PC-3 (cell line): Measurements from ENCODE around the gene PIN1. TPM values are rescaled to one million over a fixed set of nuclear protein-coding genes. Genes with fewer than 3 reads are reported as not detected.
A peak's percentile ranks its signal among the peaks of the same experiment; 100 is the strongest.
"Not testable (repeated sequence)": the region's sequence is repeated elsewhere in the genome, so short reads cannot be mapped to it uniquely, and the experiment has no call there.

Experiments
- ATAC-seq: fragments of 200-7000 bp; cut with Tn5 transposase; 2 replicates; pipeline ENCODE4 v1.9.1; 2020; ENCODE audit warnings: mild to moderate bottlenecking, moderate library complexity
- BruUV-seq: library from RNA; stranded (reverse); fragments of 400-500 nt; replicated peaks from 2 replicates; lab custom pipeline; 2021; lab: Mats Ljungman, UMichigan
- CTCF ChIA-PET: fragments of 300-600 bp; sonication (Branson Sonifier 250); formaldehyde crosslinking; loops from one replicate; lab custom pipeline; 2022; ENCODE audit warnings: antibody characterized with exemption; lab: Charles Lee
- POLR2A ChIA-PET: fragments of 300-600 bp; sonication (Branson Sonifier 250); formaldehyde crosslinking; loops from one replicate; lab custom pipeline; 2022; ENCODE audit warnings: antibody characterized with exemption; ENCODE audit not compliant: unreplicated experiment; lab: Charles Lee
- DNase-seq: peaks from one replicate; pipeline ENCODE4 v3.0.0-alpha.2; 2015
- H2AFZ ChIP-seq: fragments of 300-600 bp; sonication (generic); 2 replicates; pipeline ENCODE4 v1.6.0; 2016; ENCODE audit warnings: antibody characterized with exemption, low read length
- H3F3A ChIP-seq: fragments of 300-600 bp; sonication (generic); one replicate; pipeline ENCODE4 v1.6.0; 2017; ENCODE audit warnings: antibody characterized with exemption, low read length, control low read depth, mild to moderate bottlenecking; ENCODE audit not compliant: unreplicated experiment
- H3K27ac ChIP-seq: fragments of 300-600 bp; sonication (generic); 2 replicates; pipeline ENCODE4 v1.5.1; 2016; ENCODE audit warnings: mild to moderate bottlenecking, low read length
- H3K27me3 ChIP-seq: fragments of 300-600 bp; sonication (generic); 2 replicates; pipeline ENCODE4 v1.6.1; 2016; ENCODE audit warnings: low read length, mixed read lengths
- H3K36me3 ChIP-seq: fragments of 300-600 bp; sonication (generic); 2 replicates; pipeline ENCODE4 v1.6.1; 2016; ENCODE audit warnings: low read depth, mixed run types, low read length, mixed read lengths
- H3K4me1 ChIP-seq: fragments of 300-600 bp; sonication (generic); 2 replicates; pipeline ENCODE4 v1.5.1; 2016; ENCODE audit warnings: low read length; ENCODE audit not compliant: insufficient read depth
- H3K4me2 ChIP-seq: fragments of 300-600 bp; sonication (generic); 2 replicates; pipeline ENCODE4 v1.6.0; 2016; ENCODE audit warnings: low read length
- H3K4me3 ChIP-seq: fragments of 300-600 bp; sonication (generic); 2 replicates; pipeline ENCODE4 v1.5.1; 2016; ENCODE audit warnings: mild to moderate bottlenecking, low read length, mixed read lengths
- H3K79me2 ChIP-seq: fragments of 300-600 bp; sonication (generic); 2 replicates; pipeline ENCODE4 v1.6.1; 2017; ENCODE audit warnings: low read length, mixed read lengths
- H3K9ac ChIP-seq: fragments of 300-600 bp; sonication (generic); 2 replicates; pipeline ENCODE4 v1.6.0; 2016; ENCODE audit warnings: mild to moderate bottlenecking, low read length
- H3K9me2 ChIP-seq: fragments of 300-600 bp; sonication (generic); replicated peaks from 2 replicates; pipeline ENCODE4 v1.6.1; 2016; ENCODE audit warnings: mixed run types, low read length, mixed read lengths
- H3K9me3 ChIP-seq: fragments of 300-600 bp; sonication (generic); 2 replicates; pipeline ENCODE4 v1.6.1; 2016; ENCODE audit warnings: low read length, mixed read lengths
- H4K20me1 ChIP-seq: fragments of 300-600 bp; sonication (generic); 2 replicates; pipeline ENCODE4 v1.6.1; 2016; ENCODE audit warnings: low read length, mixed read lengths
- EZH2 ChIP-seq: fragments of 300-600 bp; sonication (generic); IDR thresholded peaks from one replicate; pipeline ENCODE4 v1.6.1; 2017; ENCODE audit warnings: antibody characterized with exemption, mild to moderate bottlenecking, low read length; ENCODE audit not compliant: unreplicated experiment
- EZH2phosphoT487 ChIP-seq: fragments of 300-600 bp; sonication (generic); IDR thresholded peaks from 2 replicates; pipeline ENCODE4 v1.6.1; 2018; ENCODE audit warnings: mild to moderate bottlenecking, antibody characterized with exemption, low read length, borderline replicate concordance
- intact Hi-C: fragments of 100-400 bp; cut with micrococcal nuclease; formaldehyde crosslinking; loops from 2 replicates; pipeline ENCODE4 v1.9.0; 2023
- total RNA-seq: library from RNA; depleted of rRNA; stranded (reverse); fragments of >200 nt; gene quantifications from 2 replicates; pipeline ENCODE4 v1.2.3, GENCODE V29; 2014
- TF ChIP-seq, protein P1 (sequence below): fragments of 300-600 bp; sonication (generic); conservative IDR thresholded peaks from 2 replicates; pipeline ENCODE4 v1.5.1; 2017; ENCODE audit warnings: antibody characterized with exemption, low read depth, mild to moderate bottlenecking, low read length

The PIN1 gene
- total RNA-seq, 1 experiment from 2014 or later, result 314 TPM

DNA sequence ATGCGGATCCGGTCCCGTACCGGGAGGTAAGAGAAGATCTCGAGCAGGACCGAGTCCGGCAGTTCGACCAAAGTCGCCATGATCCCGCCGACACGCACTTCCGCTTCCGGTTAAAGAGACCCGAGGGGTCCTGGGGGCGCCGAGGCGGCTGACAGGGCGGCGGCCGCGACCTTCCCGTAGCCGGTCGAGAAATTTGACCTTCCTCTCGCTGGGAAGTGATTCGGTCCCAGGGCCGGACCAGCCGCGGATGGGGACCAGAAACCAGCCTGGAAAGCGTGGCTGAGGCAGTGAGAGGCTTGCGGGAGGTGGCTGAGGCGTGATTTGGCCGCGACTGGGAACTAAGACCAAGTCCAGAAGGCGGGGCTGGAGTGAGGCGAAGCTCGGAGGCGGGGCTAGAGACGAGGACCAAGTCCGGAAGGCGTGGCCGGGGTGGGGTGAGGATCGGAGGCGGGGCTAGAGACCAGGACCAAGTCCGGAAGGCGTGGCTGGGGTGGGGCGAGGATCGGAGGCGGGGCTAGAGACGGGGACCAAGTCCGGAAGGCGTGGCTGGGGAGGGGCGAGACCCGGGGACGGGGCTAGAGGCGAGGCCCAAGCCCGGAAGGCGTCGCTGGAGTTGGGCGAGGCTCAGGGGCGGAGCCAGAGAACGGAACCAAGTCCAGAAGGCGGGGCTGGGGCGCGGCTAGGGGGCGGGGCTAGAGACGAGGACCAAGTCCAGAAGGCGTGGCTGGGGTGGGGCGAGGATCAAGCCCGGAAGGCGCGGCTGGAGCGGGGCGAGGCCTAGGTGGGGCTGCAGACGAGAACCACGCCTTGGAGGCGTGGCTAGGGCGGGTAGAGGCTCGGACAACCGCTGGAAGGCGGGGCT is 16.2 kb upstream of the PIN1 start, which contains the start of gene FBXL12:
TSS of gene FBXL12 (minus strand) at position 346 of the 862 bp plus-strand sequence. CDS start at position 80, 266 bp downstream.
- Histone ChIP-seq H3K27ac (peak within 1 kb of the TSS; percentile 62), H4K20me1 (no peaks in the 10 kb centered on the region), H3K36me3 (peaks cover 9% of the 10 kb centered on the region), H3K27me3 (no peaks in the 10 kb centered on the region), H3K9me3 (no peaks in the 10 kb centered on the region), H3K4me2 (peak within 1 kb of the TSS; percentile 94), H3K4me1 (peaks cover 13% of the 10 kb centered on the region), H3K9ac (peak within 1 kb of the TSS; percentile 79), H3K9me2 (no peaks in the 10 kb centered on the region), H3K4me3 (peak within 1 kb of the TSS; percentile 82), H3K79me2 (peaks cover 30% of the 10 kb centered on the region), H2AFZ (peak within 1 kb of the TSS; percentile 81), H3F3A (no peaks in the 10 kb centered on the region)
- TF ChIP-seq, protein P1, sequence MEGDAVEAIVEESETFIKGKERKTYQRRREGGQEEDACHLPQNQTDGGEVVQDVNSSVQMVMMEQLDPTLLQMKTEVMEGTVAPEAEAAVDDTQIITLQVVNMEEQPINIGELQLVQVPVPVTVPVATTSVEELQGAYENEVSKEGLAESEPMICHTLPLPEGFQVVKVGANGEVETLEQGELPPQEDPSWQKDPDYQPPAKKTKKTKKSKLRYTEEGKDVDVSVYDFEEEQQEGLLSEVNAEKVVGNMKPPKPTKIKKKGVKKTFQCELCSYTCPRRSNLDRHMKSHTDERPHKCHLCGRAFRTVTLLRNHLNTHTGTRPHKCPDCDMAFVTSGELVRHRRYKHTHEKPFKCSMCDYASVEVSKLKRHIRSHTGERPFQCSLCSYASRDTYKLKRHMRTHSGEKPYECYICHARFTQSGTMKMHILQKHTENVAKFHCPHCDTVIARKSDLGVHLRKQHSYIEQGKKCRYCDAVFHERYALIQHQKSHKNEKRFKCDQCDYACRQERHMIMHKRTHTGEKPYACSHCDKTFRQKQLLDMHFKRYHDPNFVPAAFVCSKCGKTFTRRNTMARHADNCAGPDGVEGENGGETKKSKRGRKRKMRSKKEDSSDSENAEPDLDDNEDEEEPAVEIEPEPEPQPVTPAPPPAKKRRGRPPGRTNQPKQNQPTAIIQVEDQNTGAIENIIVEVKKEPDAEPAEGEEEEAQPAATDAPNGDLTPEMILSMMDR, result no peak
- TF ChIP-seq EZH2 (no peak), EZH2phosphoT487 (no peak)
- DNase-seq (peak; percentile 100), ATAC-seq (peak; percentile 85)
- BruUV-seq, result no TSS peak
- intact Hi-C loops, result loop anchor here (1.0 kb wide), 3 partner anchors 23 to 34 kb away; no protein-coding TSS in a partner anchor
- ChIA-PET POLR2A (no interaction called here), CTCF (interaction anchor here (0.7 kb wide), 2 partner anchors 49 to 136 kb away, joined by 9 to 15 read pairs; no protein-coding TSS in a partner anchor)

DNA sequence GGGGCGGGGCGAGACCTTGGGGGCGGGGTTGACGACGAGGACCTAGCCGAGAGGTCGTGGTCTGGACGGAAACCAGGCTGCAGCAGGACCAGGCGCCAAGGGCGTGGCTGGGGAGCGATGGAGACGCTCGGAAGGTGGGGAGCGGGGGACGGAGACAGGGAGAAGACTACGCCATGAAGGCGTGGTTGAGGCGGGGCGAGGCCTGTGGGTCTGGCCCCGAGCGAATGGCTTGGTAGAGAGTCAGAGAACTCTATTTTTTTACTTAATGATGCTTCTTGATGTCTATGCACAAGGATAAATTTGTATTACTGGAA is 15.6 kb upstream of the PIN1 start:
- Histone ChIP-seq H3K4me2 (peak overlapping the region; percentile 74), H3K79me2 (peaks cover 30% of the 10 kb centered on the region), H3K27ac (peak overlapping the region; percentile 42), H3K27me3 (no peaks in the 10 kb centered on the region), H3K36me3 (peaks cover 9% of the 10 kb centered on the region), H3F3A (no peaks in the 10 kb centered on the region), H3K4me3 (peak overlapping the region; percentile 50), H2AFZ (peak overlapping the region; percentile 51), H4K20me1 (no peaks in the 10 kb centered on the region), H3K9me2 (no peaks in the 10 kb centered on the region), H3K9me3 (no peaks in the 10 kb centered on the region), H3K4me1 (peaks cover 13% of the 10 kb centered on the region), H3K9ac (no peak overlapping the region)
- no peak for DNase-seq
- intact Hi-C loops, result loop anchor here (1.0 kb wide), 3 partner anchors 23 to 34 kb away; no protein-coding TSS in a partner anchor
- ATAC-seq, result peak; percentile 77
- no peak for TF ChIP-seq EZH2phosphoT487
- TF ChIP-seq, protein P1, result no peak
- TF ChIP-seq EZH2, result no peak
- CTCF ChIA-PET, result no interaction called here
- BruUV-seq, result no TSS peak
- POLR2A ChIA-PET, result no interaction called here

DNA sequence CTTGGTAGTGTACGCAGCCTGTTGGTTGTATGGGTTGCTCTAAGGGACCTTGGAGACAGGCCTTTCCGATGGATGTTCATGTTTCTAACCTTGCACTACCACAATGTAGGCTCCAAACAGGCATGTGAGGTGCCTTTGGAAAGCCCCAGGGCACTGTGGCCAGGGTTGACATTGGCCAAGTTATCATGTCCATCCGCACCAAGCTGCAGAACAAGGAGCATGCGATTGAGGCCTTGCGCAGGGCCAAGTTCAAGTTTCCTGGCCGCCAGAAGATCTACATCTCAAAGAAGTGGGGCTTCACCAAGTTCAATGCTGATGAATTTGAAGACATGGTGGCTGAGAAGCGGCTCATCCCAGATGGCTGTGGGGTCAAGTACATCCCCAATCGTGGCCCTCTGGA is 15.1 kb upstream of the PIN1 start:
- DNase-seq, H3K9me3 ChIP-seq, CTCF ChIA-PET, H3K9ac ChIP-seq, H3K9me2 ChIP-seq, ATAC-seq, H4K20me1 ChIP-seq, H3K36me3 ChIP-seq, intact Hi-C loops, H3K27me3 ChIP-seq, POLR2A ChIA-PET, H3F3A ChIP-seq: not testable (repeated sequence)
- peak overlapping the region; percentile 51 for H2AFZ ChIP-seq
- H3K4me3 ChIP-seq, result peak overlapping the region; percentile 50
- peak overlapping the region; percentile 42 for H3K27ac ChIP-seq
- peaks cover 30% of the 10 kb centered on the region for H3K79me2 ChIP-seq
- H3K4me2 ChIP-seq, result peak overlapping the region; percentile 74
- H3K4me1 ChIP-seq, result peaks cover 13% of the 10 kb centered on the region
- BruUV-seq, result TSS peak; percentile 50
